Thymus (tissue), 11 donors: ENCODE results near the gene PKLR. TPM values are rescaled to one million over a fixed set of nuclear protein-coding genes. Genes with fewer than 3 reads are reported as not detected.
A peak's percentile ranks its signal among the peaks of the same experiment; 100 is the strongest.

Experiments used
- DNase-seq, 9 donors: peaks; one replicate each; pipeline ENCODE4 v3.0.0-alpha.2; 2013; ENCODE audit warnings: low spot score in 9 of 9, low read depth in 6 of 9, missing footprints in 1 of 9
- H3K27ac ChIP-seq, 2 donors: one replicate each; pipeline ENCODE4 v1.5.1; 2013; ENCODE audit warnings: control low read depth in 1 of 2, low read depth in 1 of 2, low read length in 1 of 2, mild to moderate bottlenecking in 1 of 2, moderate library complexity in 1 of 2
- H3K27me3 ChIP-seq, 2 donors: one replicate each; pipeline ENCODE4 v1.5.1; 2013; ENCODE audit warnings: low read length in 1 of 2; ENCODE audit not compliant: control insufficient read depth in 2 of 2, insufficient read depth in 1 of 2
- H3K36me3 ChIP-seq, 2 donors: one replicate each; pipeline ENCODE4 v1.5.1; 2013; ENCODE audit warnings: low read length in 1 of 2, mild to moderate bottlenecking in 1 of 2, moderate library complexity in 1 of 2; ENCODE audit not compliant: control insufficient read depth in 2 of 2, insufficient read depth in 2 of 2
- H3K4me1 ChIP-seq, 2 donors: one replicate each; pipeline ENCODE4 v1.5.1; 2013; ENCODE audit warnings: low read length in 2 of 2; ENCODE audit not compliant: control insufficient read depth in 2 of 2, insufficient read depth in 2 of 2
- H3K4me3 ChIP-seq, 2 donors: one replicate each; pipeline ENCODE4 v1.5.1; 2013; ENCODE audit warnings: low read length in 2 of 2, control low read depth in 1 of 2, mild to moderate bottlenecking in 1 of 2
- H3K9me3 ChIP-seq, 2 donors: one replicate each; pipeline ENCODE4 v1.5.1; 2013; ENCODE audit warnings: low read length in 1 of 2, mild to moderate bottlenecking in 1 of 2; ENCODE audit not compliant: control insufficient read depth in 2 of 2, insufficient read depth in 1 of 2
- WGBS: extraction: QIAGEN DNeasy Blood & Tissue Kit; methylation state at CpG from one replicate; pipeline ENCODE4 v1.1.7; 2013; 5-methylcytosine and 5-hydroxymethylcytosine counted together
- polyA plus RNA-seq: library from polyadenylated mRNA; stranded (reverse); fragments of 200-250 nt; gene quantifications from one replicate; pipeline ENCODE4 v1.2.3, GENCODE V29; 2013
- total RNA-seq: library from RNA; stranded (reverse); fragments of 120-200 nt; gene quantifications from one replicate; pipeline ENCODE4 v1.2.4, GENCODE V29; 2013
- donor health status: healthy.

PKLR gene
- total and polyA plus RNA-seq, 2 donors, result 0.05 to 0.19 TPM

DNA sequence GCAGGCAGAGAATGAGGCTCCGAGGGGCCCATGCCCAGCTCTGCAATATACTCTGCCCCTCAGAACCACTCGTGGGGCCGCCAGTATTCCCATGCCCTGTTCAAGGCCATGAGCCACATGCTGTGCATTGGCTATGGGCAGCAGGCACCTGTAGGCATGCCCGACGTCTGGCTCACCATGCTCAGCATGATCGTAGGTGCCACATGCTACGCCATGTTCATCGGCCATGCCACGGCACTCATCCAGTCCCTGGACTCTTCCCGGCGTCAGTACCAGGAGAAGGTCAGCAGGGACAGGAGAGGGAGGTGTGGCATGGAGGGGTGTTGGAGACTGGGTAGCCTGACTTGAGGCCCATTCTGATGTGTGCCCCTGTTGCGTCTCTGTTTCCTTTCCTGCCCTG is 16.8 kb downstream of the PKLR start:
- H3K4me1 ChIP-seq, result no peaks in the 10 kb centered on the region
- WGBS, result 98% methylated on average over 12 of the region's 12 CpGs
- no peaks in the 10 kb centered on the region for H3K9me3 ChIP-seq
- H3K36me3 ChIP-seq, result no peaks in the 10 kb centered on the region
- no peak overlapping the region for H3K27ac ChIP-seq
- no peaks in the 10 kb centered on the region for H3K27me3 ChIP-seq
- no peak overlapping the region for H3K4me3 ChIP-seq
- DNase-seq, result no peak

DNA sequence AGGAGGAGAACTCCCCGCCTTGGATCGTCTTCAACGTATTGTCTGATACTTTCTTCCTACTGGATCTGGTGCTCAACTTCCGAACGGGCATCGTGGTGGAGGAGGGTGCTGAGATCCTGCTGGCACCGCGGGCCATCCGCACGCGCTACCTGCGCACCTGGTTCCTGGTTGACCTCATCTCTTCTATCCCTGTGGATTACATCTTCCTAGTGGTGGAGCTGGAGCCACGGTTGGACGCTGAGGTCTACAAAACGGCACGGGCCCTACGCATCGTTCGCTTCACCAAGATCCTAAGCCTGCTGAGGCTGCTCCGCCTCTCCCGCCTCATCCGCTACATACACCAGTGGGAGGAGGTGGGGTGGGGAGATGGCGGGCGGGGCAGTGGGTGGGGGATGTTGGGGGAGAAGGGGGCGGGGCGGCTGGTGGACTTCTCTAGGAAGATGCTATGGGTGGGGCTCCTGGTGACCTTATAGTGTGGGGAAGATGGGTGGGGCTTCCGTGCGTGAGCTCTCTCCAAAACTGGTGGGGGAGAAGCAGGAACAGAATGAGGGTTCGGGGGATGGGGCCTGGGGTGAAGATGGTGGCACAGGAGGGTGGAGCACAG is 18.6 kb downstream of the PKLR start:
- Histone ChIP-seq H3K36me3 (no peaks in the 10 kb centered on the region), H3K27me3 (peaks cover 0 to 14% of the 10 kb centered on the region in 2 donors), H3K27ac (no peak overlapping the region), H3K4me3 (no peak overlapping the region), H3K4me1 (peaks cover 6 to 13% of the 10 kb centered on the region in 2 donors), H3K9me3 (no peaks in the 10 kb centered on the region)
- 99% methylated on average over 29 of the region's 29 CpGs for WGBS
- no peak for DNase-seq

DNA sequence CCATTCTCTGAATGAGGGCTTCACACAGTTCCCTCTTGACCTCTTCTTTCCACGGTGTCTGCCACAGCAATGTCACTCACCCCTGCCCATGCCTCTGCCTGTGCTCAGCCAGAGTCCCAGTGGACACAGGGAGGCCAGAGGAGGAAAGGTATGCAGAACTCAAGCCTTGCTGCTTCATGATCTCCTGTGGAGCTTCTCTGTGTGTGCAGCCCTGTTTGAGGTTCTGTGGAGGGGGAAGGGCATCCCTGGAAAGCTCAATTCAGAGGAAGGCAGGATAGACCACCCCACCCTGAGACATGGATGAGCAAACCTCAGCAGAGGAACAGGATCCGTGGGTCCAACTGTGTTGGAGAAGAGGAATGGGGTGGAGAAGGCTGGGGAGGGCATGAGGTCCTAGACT is 22.0 kb downstream of the PKLR start:
- H3K27me3 ChIP-seq, result peaks cover 0 to 19% of the 10 kb centered on the region in 2 donors
- H3K36me3 ChIP-seq, result no peaks in the 10 kb centered on the region
- H3K4me1 ChIP-seq, result peaks cover 14 to 26% of the 10 kb centered on the region in 2 donors
- H3K9me3 ChIP-seq, result no peaks in the 10 kb centered on the region
- DNase-seq, result no peak
- no peak overlapping the region for H3K27ac ChIP-seq
- H3K4me3 ChIP-seq, result no peak overlapping the region
- WGBS, result 93% methylated on average over 2 of the region's 2 CpGs

DNA sequence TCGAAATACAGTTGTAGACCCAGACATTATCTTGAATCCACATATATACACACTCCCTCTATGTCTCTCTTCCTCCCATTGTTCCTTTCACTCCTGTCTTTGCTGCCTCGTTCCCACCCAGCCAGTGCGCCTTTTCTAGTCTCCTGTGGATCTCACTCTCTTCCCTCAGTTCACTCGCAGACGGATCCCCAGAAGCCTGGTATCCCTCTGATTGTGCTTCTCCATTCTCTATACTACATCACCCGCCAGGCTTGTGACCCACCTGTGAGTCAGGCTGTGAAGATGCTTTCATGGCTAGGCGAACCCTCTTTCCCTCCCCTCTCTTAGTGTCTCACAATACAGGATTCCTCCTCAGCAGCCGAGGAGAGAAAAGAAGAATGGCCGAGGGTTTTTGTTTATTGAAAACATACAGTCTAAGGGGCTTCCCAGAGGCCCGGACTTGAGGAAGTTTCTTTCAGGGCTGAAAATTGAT is 22.5 kb downstream of the PKLR start:
- Histone ChIP-seq H3K27ac (no peak overlapping the region), H3K4me3 (no peak overlapping the region), H3K9me3 (no peaks in the 10 kb centered on the region), H3K4me1 (peaks cover 16 to 29% of the 10 kb centered on the region in 2 donors), H3K27me3 (peaks cover 0 to 19% of the 10 kb centered on the region in 2 donors), H3K36me3 (no peaks in the 10 kb centered on the region)
- 80% methylated on average over 10 of the region's 10 CpGs for WGBS
- DNase-seq, result no peak

DNA sequence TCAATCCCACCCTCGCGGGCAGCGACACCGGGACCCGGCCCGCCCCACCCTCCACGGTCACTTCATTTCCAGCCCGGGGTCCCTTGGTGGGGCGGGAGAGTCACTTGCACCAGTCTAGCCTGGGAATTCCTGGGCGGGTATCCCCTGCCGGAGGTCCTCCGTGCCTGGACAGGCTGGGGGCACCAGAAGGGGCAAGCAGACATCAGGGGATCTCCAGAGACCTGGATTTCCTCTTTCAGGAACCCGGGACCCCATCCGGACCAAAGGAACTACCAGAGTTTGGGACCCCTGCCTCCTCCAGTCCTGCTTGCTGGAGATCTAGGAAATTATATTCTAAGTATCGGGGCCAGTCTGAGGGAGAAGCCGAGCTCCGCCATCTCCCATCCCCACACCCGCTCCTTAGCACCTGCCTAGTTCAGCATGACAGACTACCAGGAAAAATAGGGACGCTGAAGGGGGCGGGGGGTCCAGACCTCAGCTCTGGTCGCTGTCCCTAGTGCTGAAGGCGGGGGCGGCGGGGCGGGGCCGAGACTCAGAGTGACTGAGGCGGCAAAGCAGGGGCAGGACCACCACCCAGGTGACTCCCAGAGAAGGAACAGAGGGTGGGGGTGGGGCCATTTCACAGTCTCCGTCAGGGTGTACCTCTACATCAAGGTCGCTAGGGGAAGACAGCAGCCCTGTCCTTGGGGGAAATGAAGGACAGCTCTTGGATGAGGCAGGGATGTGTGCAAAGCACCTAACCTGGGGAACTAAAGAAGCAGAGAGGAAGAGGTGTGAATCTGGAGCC is 23.1 kb downstream of the PKLR start:
- H3K27ac ChIP-seq, result peak overlapping the region in 1 of 2 donors; percentile 32
- peak in 7 of 9 donors; percentile 45 to 87 (median 78) for DNase-seq
- H3K36me3 ChIP-seq, result no peaks in the 10 kb centered on the region

DNA sequence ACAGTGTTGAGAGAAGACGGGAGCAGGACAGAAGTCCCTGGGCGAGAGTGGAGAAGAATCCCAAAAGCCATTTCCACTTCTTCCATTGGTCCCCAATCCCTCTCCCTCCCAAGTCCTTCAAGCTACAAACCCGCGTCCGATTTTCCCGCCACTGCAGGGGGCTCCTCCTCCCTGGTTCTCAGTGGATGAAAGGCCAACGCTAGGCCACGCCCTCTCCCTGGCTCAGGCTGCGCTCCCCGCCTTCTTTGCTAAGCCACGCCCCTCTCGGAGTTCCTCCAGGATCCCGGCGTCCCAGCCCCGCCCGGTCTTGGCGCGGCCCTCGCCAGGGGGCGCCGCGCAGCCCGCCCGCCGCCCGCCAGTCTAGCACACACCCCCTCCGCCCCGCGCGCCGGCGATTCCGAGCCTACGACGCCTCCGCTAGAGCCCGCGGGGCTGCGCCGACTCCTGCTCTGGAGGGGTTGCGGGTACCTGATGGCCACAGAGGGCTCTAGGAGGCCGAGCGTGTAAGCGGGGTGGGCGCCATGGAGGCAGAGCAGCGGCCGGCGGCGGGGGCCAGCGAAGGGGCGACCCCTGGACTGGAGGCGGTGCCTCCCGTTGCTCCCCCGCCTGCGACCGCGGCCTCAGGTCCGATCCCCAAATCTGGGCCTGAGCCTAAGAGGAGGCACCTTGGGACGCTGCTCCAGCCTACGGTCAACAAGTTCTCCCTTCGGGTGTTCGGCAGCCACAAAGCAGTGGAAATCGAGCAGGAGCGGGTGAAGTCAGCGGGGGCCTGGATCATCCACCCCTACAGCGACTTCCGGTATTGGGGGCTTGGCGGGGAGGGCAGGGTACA is 24.0 kb downstream of the PKLR start, which contains the start of gene HCN3:
TSS of gene HCN3 (plus strand) at position 394 of the 832 bp plus-strand sequence. CDS start at position 522, 128 bp downstream.
- H3K27ac ChIP-seq, result peak within 1 kb of the TSS; percentile 32 to 47
- no peaks in the 10 kb centered on the region for H3K36me3 ChIP-seq
- WGBS, result 1% methylated on average over 68 of the region's 68 CpGs
- DNase-seq, result peak; percentile 83 to 95 (median 90)
- H3K9me3 ChIP-seq, result no peaks in the 10 kb centered on the region
- H3K4me3 ChIP-seq, result peak within 1 kb of the TSS; percentile 46 to 64
- H3K4me1 ChIP-seq, result peaks cover 19 to 38% of the 10 kb centered on the region in 2 donors
- H3K27me3 ChIP-seq, result peaks cover 0 to 19% of the 10 kb centered on the region in 2 donors

More for the DNA sequence above, 23.1 kb downstream of the PKLR start:
- peaks cover 17 to 33% of the 10 kb centered on the region in 2 donors for H3K4me1 ChIP-seq
- H3K27me3 ChIP-seq, result peaks cover 0 to 19% of the 10 kb centered on the region in 2 donors
- H3K4me3 ChIP-seq, result peak overlapping the region; percentile 46 to 64
- WGBS, result 1% methylated on average over 29 of the region's 29 CpGs
- H3K9me3 ChIP-seq, result no peaks in the 10 kb centered on the region

DNA sequence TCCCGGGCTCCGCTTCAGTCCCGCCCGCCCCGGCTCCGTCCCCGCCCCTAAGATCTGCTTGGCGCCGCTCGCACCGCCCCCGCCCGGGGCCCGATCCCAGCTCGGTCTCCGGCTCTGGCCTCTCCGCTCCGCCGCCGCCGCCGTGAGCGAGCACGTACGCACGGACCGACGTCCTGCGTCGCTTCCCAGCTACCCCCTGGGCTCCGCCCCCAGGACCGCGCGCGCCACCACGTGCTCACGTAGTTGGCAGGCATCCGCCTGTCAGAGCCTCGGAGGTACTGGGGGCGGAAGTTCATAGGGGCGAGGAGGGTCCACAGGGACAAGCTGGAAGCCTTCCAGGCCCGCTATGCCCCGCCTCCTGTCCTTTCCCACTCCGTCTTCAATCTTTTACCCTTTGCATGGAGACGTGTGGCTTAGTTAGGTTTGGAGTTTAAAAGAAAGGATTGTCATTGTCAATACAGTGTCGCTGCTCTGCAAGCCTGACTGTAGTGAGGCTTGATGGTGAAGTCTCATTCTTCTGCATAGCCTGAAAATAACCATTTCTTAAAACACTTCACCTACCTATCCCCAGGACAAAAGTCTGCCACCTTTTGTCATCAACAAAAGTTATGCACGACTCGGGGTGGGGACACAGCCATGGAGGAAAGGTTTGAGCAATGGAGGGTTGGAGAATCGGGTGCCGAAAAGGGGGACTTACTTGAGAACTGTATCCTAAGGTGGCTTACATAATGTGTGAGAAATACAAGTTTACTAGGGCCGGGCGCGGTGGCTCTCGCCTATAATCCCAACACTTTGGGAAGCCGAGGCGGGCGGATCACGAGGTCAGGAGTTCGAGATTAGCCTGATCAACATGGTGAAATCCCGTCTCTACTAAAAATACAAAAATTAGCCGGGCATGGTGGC is 27.6 kb downstream of the PKLR start, which contains the start of gene CLK2:
TSS of gene CLK2 (minus strand) at position 162 of the 903 bp plus-strand sequence. CDS start 2,527 bp downstream, outside the sequence.
- DNase-seq, result peak in 8 of 9 donors; percentile 80 to 96 (median 90)
- Histone ChIP-seq H3K9me3 (no peaks in the 10 kb centered on the region), H3K4me1 (peaks cover 20 to 37% of the 10 kb centered on the region in 2 donors), H3K4me3 (peak within 1 kb of the TSS; percentile 81 to 95), H3K36me3 (peaks cover 23 to 24% of the 10 kb centered on the region in 2 donors), H3K27me3 (peaks cover 0 to 12% of the 10 kb centered on the region in 2 donors), H3K27ac (peak within 1 kb of the TSS; percentile 81 to 92)
- 19% methylated on average over 61 of the region's 61 CpGs for WGBS
